ENCODE results near the gene GPLD1.

Gene GPLD1

GRCh38 chr6:24446670-24447069, 42.7 kb downstream of the GPLD1 start:
- no peaks in the 10 kb centered on the region for H3K27me3 ChIP-seq (replicated peaks; ENCODE audit: insufficient read depth, low read length)
- DNase-seq = no peak
- H4K20me1 ChIP-seq (ENCODE audit: insufficient read depth, low read length) = no peaks in the 10 kb centered on the region
- no peaks in the 10 kb centered on the region for H3K4me1 ChIP-seq (ENCODE audit: low read length)
- no peak overlapping the region for H3K9ac ChIP-seq (ENCODE audit: low read length)
- no peak overlapping the region for H3K4me2 ChIP-seq (ENCODE audit: low read depth, low read length)
- H3K79me2 ChIP-seq (ENCODE audit: low read length) = no peaks in the 10 kb centered on the region
- H3F3A ChIP-seq (ENCODE audit: insufficient read depth, low read length) = no peaks in the 10 kb centered on the region
- H3K27ac ChIP-seq (ENCODE audit: low read length) = no peak overlapping the region
- H3K9me2 ChIP-seq (replicated peaks; ENCODE audit: insufficient read depth, low read length) = no peaks in the 10 kb centered on the region
- H3K9me3 ChIP-seq (replicated peaks; ENCODE audit: insufficient read depth, low read length) = no peaks in the 10 kb centered on the region
- no peak for TF ChIP-seq CTCF (IDR thresholded peaks at IDR 0.05; ENCODE audit: low read length)
- no peak for TF ChIP-seq EZH2phosphoT487 (IDR thresholded peaks at IDR 0.05; ENCODE audit: low read length)
- TF ChIP-seq EZH2 (optimal IDR thresholded peaks at IDR 0.05; ENCODE audit: low read depth, low read length) = no peak
- H3K36me3 ChIP-seq (replicated peaks; ENCODE audit: insufficient read depth, low read length) = no peaks in the 10 kb centered on the region
- no peak overlapping the region for H3K4me3 ChIP-seq (ENCODE audit: low read length)
- H2AFZ ChIP-seq (ENCODE audit: low read length) = no peak overlapping the region

GRCh38 chr6:24445704-24446103, 43.7 kb downstream of the GPLD1 start:
- no peak for DNase-seq
- no peak for TF ChIP-seq EZH2 (optimal IDR thresholded peaks at IDR 0.05; ENCODE audit: low read depth, low read length)
- TF ChIP-seq EZH2phosphoT487 (IDR thresholded peaks at IDR 0.05; ENCODE audit: low read length) = no peak
- no peak for TF ChIP-seq CTCF (IDR thresholded peaks at IDR 0.05; ENCODE audit: low read length)
- Histone ChIP-seq H3K79me2 (ENCODE audit: low read length) (no peaks in the 10 kb centered on the region), H2AFZ (ENCODE audit: low read length) (no peak overlapping the region), H3K4me3 (ENCODE audit: low read length) (no peak overlapping the region), H3K4me1 (ENCODE audit: low read length) (no peaks in the 10 kb centered on the region), H3K36me3 (replicated peaks; ENCODE audit: insufficient read depth, low read length) (no peaks in the 10 kb centered on the region), H3F3A (ENCODE audit: insufficient read depth, low read length) (no peaks in the 10 kb centered on the region), H3K27ac (ENCODE audit: low read length) (no peak overlapping the region), H3K9me3 (replicated peaks; ENCODE audit: insufficient read depth, low read length) (no peaks in the 10 kb centered on the region), H3K9me2 (replicated peaks; ENCODE audit: insufficient read depth, low read length) (no peaks in the 10 kb centered on the region), H3K9ac (ENCODE audit: low read length) (no peak overlapping the region), H4K20me1 (ENCODE audit: insufficient read depth, low read length) (no peaks in the 10 kb centered on the region), H3K4me2 (ENCODE audit: low read depth, low read length) (no peak overlapping the region), H3K27me3 (replicated peaks; ENCODE audit: insufficient read depth, low read length) (no peaks in the 10 kb centered on the region)

GRCh38 chr6:24444588-24444987, 44.8 kb downstream of the GPLD1 start:
- Histone ChIP-seq H3K9me3 (replicated peaks; ENCODE audit: insufficient read depth, low read length) (no peaks in the 10 kb centered on the region), H3K27me3 (replicated peaks; ENCODE audit: insufficient read depth, low read length) (no peaks in the 10 kb centered on the region), H3K9me2 (replicated peaks; ENCODE audit: insufficient read depth, low read length) (no peaks in the 10 kb centered on the region), H3K9ac (ENCODE audit: low read length) (no peak overlapping the region), H2AFZ (ENCODE audit: low read length) (no peak overlapping the region), H3K4me1 (ENCODE audit: low read length) (peaks cover 9% of the 10 kb centered on the region), H3K79me2 (ENCODE audit: low read length) (no peaks in the 10 kb centered on the region), H3F3A (ENCODE audit: insufficient read depth, low read length) (peaks cover 7% of the 10 kb centered on the region; the same call in 1 of the 2 replicates), H4K20me1 (ENCODE audit: insufficient read depth, low read length) (no peaks in the 10 kb centered on the region), H3K36me3 (replicated peaks; ENCODE audit: insufficient read depth, low read length) (no peaks in the 10 kb centered on the region), H3K4me2 (ENCODE audit: low read depth, low read length) (no peak overlapping the region), H3K27ac (ENCODE audit: low read length) (no peak overlapping the region), H3K4me3 (ENCODE audit: low read length) (no peak overlapping the region)
- TF ChIP-seq EZH2 (optimal IDR thresholded peaks at IDR 0.05; ENCODE audit: low read depth, low read length) = no peak
- no peak for TF ChIP-seq CTCF (IDR thresholded peaks at IDR 0.05; ENCODE audit: low read length)
- TF ChIP-seq EZH2phosphoT487 (IDR thresholded peaks at IDR 0.05; ENCODE audit: low read length) = no peak
- no peak for DNase-seq

All from MM.1S (cell line).